Upper lobe of right lung (tissue), 1 donor: ENCODE results near the gene CHD1. TPM values are rescaled to one million over a fixed set of nuclear protein-coding genes. Genes with fewer than 3 reads are reported as not detected.

Experiments
- ATAC-seq: fragments of 200-7000 bp; cut with Tn5 transposase; one replicate; pipeline ENCODE4 v1.9.1; 2020; ENCODE audit warnings: mild to moderate bottlenecking, moderate library complexity
- DNase-seq: peaks from one replicate; pipeline ENCODE4 v3.0.0-alpha.2; 2020
- H3K27ac ChIP-seq: fragments of 200-600 bp; one replicate; pipeline ENCODE4 v1.8.0; 2022
- H3K27me3 ChIP-seq: fragments of 200-600 bp; one replicate; pipeline ENCODE4 v1.8.0; 2022; ENCODE audit warnings: mild to moderate bottlenecking
- H3K36me3 ChIP-seq: fragments of 200-600 bp; one replicate; pipeline ENCODE4 v1.8.0; 2022
- H3K4me1 ChIP-seq: fragments of 200-600 bp; one replicate; pipeline ENCODE4 v1.8.0; 2022
- H3K4me3 ChIP-seq: fragments of 200-600 bp; one replicate; pipeline ENCODE4 v1.8.0; 2022; ENCODE audit warnings: mild to moderate bottlenecking
- H3K9me3 ChIP-seq: fragments of 200-600 bp; one replicate; pipeline ENCODE4 v1.8.0; 2022
- intact Hi-C: fragments of 100-400 bp; cut with DNase I; formaldehyde crosslinking; loops from one replicate; pipeline ENCODE4 v1.11.0; 2022
- total RNA-seq: library from RNA; stranded (reverse); fragmentation: NEBNext Ultra II Directional; extraction: Animal tissue kit (Norgen Biotek cat#: 25700); gene quantifications from one replicate; pipeline ENCODE4 v1.2.1, GENCODE V29; 2021
- TF ChIP-seq, protein P1 (sequence below): fragments of 200-600 bp; IDR thresholded peaks from one replicate; pipeline ENCODE4 v1.8.0; 2022; ENCODE audit warnings: antibody characterized with exemption
- donor health status: DM: no; HTN: yes; CAD: no; lungs with severe emphysema.

Gene CHD1
- total RNA-seq, 1 donor from 2014 or later = 33.3 TPM

DNA sequence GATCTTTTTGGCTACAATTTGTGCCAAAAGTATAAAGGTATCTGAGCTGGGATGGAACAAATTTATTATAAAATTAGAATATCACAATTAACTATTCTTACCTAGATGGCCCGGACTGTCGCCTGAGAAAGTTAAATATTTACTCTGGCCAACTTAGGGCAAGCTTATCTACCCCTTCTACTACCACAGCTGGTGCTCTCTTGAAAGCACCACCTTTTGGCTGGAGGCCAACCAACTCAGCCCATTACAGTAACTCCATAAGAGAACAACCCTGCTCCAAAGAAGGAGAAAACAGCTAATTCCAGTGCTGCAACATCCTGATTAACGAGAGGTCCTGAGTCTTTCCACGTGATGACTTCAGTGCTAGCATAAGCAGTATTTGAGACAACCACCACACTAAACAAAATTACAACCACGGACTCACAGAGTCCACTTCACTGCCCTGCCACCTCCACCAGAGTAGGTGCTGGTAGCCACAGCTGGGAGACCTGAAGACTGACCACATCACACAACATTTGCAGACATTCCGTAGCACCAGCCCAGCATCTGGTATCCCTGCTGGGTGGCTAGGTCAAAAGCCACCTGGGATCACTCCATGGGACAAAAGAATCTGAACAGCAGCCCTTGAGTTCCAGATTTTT lies 112.1 kb downstream of the CHD1 start:
- Histone ChIP-seq H3K4me1 (no peaks in the 10 kb centered on the region), H3K27ac (no peak overlapping the region), H3K27me3 (no peaks in the 10 kb centered on the region), H3K36me3 (no peaks in the 10 kb centered on the region), H3K4me3 (no peak overlapping the region), H3K9me3 (peaks cover 6% of the 10 kb centered on the region)
- peak; percentile 81 for ATAC-seq
- TF ChIP-seq, protein P1, sequence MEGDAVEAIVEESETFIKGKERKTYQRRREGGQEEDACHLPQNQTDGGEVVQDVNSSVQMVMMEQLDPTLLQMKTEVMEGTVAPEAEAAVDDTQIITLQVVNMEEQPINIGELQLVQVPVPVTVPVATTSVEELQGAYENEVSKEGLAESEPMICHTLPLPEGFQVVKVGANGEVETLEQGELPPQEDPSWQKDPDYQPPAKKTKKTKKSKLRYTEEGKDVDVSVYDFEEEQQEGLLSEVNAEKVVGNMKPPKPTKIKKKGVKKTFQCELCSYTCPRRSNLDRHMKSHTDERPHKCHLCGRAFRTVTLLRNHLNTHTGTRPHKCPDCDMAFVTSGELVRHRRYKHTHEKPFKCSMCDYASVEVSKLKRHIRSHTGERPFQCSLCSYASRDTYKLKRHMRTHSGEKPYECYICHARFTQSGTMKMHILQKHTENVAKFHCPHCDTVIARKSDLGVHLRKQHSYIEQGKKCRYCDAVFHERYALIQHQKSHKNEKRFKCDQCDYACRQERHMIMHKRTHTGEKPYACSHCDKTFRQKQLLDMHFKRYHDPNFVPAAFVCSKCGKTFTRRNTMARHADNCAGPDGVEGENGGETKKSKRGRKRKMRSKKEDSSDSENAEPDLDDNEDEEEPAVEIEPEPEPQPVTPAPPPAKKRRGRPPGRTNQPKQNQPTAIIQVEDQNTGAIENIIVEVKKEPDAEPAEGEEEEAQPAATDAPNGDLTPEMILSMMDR = no peak
- intact Hi-C loops = no loop called here
- peak; percentile 73 for DNase-seq

DNA sequence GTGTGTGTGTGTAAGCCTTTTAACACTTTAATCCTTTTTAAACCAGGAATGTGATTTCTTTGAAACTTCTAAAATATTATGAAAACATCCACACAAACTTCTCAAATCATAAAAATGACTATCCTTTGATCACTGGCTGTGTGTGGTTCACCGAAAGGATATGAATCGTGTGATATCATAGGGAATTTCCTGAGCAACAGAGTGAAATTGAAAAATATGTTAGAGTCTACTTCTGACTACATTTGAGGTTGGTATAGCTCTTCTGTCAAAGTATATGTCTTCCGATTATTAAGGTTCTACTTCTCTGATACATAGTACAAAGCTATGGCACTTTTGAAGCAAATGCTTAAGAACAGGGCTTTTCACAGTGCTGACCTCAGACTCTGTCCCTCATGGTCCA lies 115.1 kb downstream of the CHD1 start:
- TF ChIP-seq, protein P1 = no peak
- Histone ChIP-seq H3K36me3 (no peaks in the 10 kb centered on the region), H3K27me3 (no peaks in the 10 kb centered on the region), H3K4me1 (no peaks in the 10 kb centered on the region), H3K9me3 (no peaks in the 10 kb centered on the region), H3K27ac (no peak overlapping the region), H3K4me3 (no peak overlapping the region)
- DNase-seq = no peak
- intact Hi-C loops = no loop called here
- ATAC-seq = no peak

DNA sequence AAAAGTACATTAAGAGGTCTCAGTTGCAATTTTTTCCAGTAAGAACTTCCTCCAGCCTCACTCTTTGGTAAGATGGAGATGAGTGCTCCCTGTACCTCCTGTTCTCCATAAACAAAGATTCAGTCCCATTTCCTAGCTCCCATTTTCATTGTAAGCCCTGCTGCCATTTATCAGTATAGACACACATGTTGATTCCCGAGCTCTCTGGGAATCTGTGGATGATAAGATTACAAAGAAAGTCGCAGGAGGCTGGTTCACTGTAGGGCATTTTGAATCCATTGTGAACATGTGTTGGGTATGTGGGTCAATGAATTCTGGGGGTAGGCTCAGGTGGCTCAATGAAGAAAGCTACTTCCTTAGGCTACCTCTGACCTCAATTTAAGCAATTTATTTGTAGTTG lies 118.6 kb downstream of the CHD1 start:
- Histone ChIP-seq H3K36me3 (no peaks in the 10 kb centered on the region), H3K4me1 (no peaks in the 10 kb centered on the region), H3K27ac (no peak overlapping the region), H3K4me3 (no peak overlapping the region), H3K9me3 (peaks cover 6% of the 10 kb centered on the region), H3K27me3 (no peaks in the 10 kb centered on the region)
- intact Hi-C loops = no loop called here
- ATAC-seq (no peak), DNase-seq (no peak)
- TF ChIP-seq, protein P1 = no peak

DNA sequence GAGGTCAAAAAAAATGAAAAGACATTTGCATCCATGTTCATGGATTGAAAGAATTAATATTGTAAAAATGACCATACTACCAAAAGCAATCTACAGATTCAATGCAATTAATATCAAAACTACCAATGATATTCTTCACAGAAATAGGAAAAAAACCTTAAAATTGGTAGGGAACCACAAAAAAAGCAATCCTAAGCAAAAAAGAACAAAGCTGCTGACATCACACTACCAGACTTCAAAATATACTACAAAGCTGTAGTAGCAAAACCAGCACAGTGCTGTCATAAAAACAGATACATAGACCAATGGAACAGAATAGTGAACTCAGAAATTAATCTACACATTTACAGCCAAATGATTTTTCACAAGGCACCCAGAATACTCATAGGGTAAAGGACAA lies 121.0 kb downstream of the CHD1 start:
- DNase-seq (no peak), ATAC-seq (no peak)
- no peaks in the 10 kb centered on the region for H3K36me3 ChIP-seq
- no peak overlapping the region for H3K27ac ChIP-seq
- H3K4me1 ChIP-seq = no peaks in the 10 kb centered on the region
- intact Hi-C loops = no loop called here
- H3K27me3 ChIP-seq = no peaks in the 10 kb centered on the region
- H3K9me3 ChIP-seq = peaks cover 6% of the 10 kb centered on the region
- H3K4me3 ChIP-seq = no peak overlapping the region
- TF ChIP-seq, protein P1 = no peak

DNA sequence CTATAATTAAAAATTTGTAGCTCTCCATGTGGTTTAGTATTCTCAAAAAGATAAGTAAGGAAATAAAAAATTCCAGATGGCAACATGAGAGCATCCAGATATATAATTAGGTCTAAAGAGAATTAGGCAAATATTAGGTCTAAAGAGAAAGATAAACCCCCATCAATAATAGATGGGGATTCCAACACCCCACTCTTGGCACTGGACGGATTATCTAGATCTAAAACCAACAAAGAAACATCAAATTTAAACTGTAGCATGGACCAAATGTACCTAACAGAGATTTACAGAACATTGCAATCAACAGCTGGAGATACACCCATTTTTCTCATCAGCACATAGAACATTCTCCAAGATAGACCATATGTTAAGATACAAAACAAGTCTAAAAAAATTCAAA lies 123.7 kb downstream of the CHD1 start:
- H3K4me1 ChIP-seq = no peaks in the 10 kb centered on the region
- intact Hi-C loops = no loop called here

More for the DNA sequence above, 123.7 kb downstream of the CHD1 start:
- ATAC-seq = no peak
- TF ChIP-seq, protein P1 = no peak
- Histone ChIP-seq H3K27ac (no peak overlapping the region), H3K4me3 (no peak overlapping the region), H3K27me3 (no peaks in the 10 kb centered on the region), H3K9me3 (peaks cover 6% of the 10 kb centered on the region), H3K36me3 (no peaks in the 10 kb centered on the region)
- DNase-seq = no peak
